Esophagus (tissue), 2 donors: ENCODE measurements around the gene CATSPERE. TPM values are rescaled to one million over a fixed set of nuclear protein-coding genes. Genes with fewer than 3 reads are reported as not detected.
"Not testable (repeated sequence)": the region's sequence is repeated elsewhere in the genome, so short reads cannot be mapped to it uniquely, and the experiment has no call there.

Source experiments
- H3K27ac ChIP-seq, 2 donors: one replicate each; pipeline ENCODE4 v1.5.1; 2013; ENCODE audit warnings: low read depth in 2 of 2, mild to moderate bottlenecking in 2 of 2, inconsistent platforms in 1 of 2, low read length in 1 of 2, moderate library complexity in 1 of 2
- H3K27me3 ChIP-seq, 2 donors: one replicate each; pipeline ENCODE4 v1.6.1; 2013; ENCODE audit warnings: low read length in 2 of 2, control low read depth in 1 of 2, mild to moderate bottlenecking in 1 of 2; ENCODE audit not compliant: insufficient read depth in 2 of 2, control insufficient read depth in 1 of 2
- H3K36me3 ChIP-seq, 2 donors: one replicate each; pipeline ENCODE4 v1.6.1; 2013; ENCODE audit warnings: low read length in 1 of 2; ENCODE audit not compliant: control insufficient read depth in 2 of 2, insufficient read depth in 2 of 2
- H3K4me1 ChIP-seq, 2 donors: one replicate each; pipeline ENCODE4 v1.6.1; 2013; ENCODE audit warnings: low read length in 1 of 2; ENCODE audit not compliant: control insufficient read depth in 2 of 2, insufficient read depth in 2 of 2
- H3K4me3 ChIP-seq, 2 donors: one replicate each; pipeline ENCODE4 v1.5.1; 2013; ENCODE audit warnings: low read length in 2 of 2, mild to moderate bottlenecking in 2 of 2, low read depth in 1 of 2, moderate library complexity in 1 of 2
- H3K9me3 ChIP-seq, 2 donors: one replicate each; pipeline ENCODE4 v1.6.1; 2013; ENCODE audit warnings: mild to moderate bottlenecking in 2 of 2, low read depth in 1 of 2, low read length in 1 of 2, moderate library complexity in 1 of 2; ENCODE audit not compliant: control insufficient read depth in 2 of 2, insufficient read depth in 1 of 2
- WGBS, 2 donors: extraction: QIAGEN DNeasy Blood & Tissue Kit; methylation state at CpG; one replicate each; pipeline ENCODE4 v1.1.7; 2013; 5-methylcytosine and 5-hydroxymethylcytosine counted together
- polyA plus RNA-seq, 2 donors: library from polyadenylated mRNA; stranded (reverse); fragments of 200-250 nt; gene quantifications; one replicate each; pipeline ENCODE4 v1.2.3, GENCODE V29; 2013
- donor health status: healthy with polysubstance abuse.
- donor health status: Bipolar disorder and iron deficiency.

Gene CATSPERE
- polyA plus RNA-seq, 2 donors = 0.14 to 0.39 TPM

GRCh38 chr1:244573768-244574167 lies 112.7 kb downstream of the CATSPERE start:
- Histone ChIP-seq H3K36me3 (no peaks in the 10 kb centered on the region), H3K27ac (no peak overlapping the region), H3K9me3 (peaks cover 16 to 17% of the 10 kb centered on the region in 2 donors), H3K4me1 (no peaks in the 10 kb centered on the region), H3K27me3 (no peaks in the 10 kb centered on the region), H3K4me3 (no peak overlapping the region)
- WGBS, 2 donors = 91 to 92% methylated on average over 2 of the region's 2 CpGs

GRCh38 chr1:244576259-244576892 lies 115.3 kb downstream of the CATSPERE start:
- Histone ChIP-seq H3K36me3 (no peaks in the 10 kb centered on the region), H3K4me3 (no peak overlapping the region), H3K4me1 (no peaks in the 10 kb centered on the region), H3K27ac (no peak overlapping the region), H3K9me3 (peaks cover 16 to 17% of the 10 kb centered on the region in 2 donors), H3K27me3 (no peaks in the 10 kb centered on the region)
- 95 to 100% methylated on average over 3 of the region's 3 CpGs for WGBS, 2 donors

- not testable (repeated sequence) for H3K36me3 ChIP-seq, H3K27me3 ChIP-seq, H3K27ac ChIP-seq, H3K4me1 ChIP-seq, H3K4me3 ChIP-seq
- H3K9me3 ChIP-seq = peaks cover 16 to 17% of the 10 kb centered on the region in 2 donors
- 65 to 76% methylated on average over 7 of the region's 7 CpGs for WGBS, 2 donors
Observed at GRCh38 chr1:244578205-244578604, 117.1 kb downstream of the CATSPERE start.

DNA sequence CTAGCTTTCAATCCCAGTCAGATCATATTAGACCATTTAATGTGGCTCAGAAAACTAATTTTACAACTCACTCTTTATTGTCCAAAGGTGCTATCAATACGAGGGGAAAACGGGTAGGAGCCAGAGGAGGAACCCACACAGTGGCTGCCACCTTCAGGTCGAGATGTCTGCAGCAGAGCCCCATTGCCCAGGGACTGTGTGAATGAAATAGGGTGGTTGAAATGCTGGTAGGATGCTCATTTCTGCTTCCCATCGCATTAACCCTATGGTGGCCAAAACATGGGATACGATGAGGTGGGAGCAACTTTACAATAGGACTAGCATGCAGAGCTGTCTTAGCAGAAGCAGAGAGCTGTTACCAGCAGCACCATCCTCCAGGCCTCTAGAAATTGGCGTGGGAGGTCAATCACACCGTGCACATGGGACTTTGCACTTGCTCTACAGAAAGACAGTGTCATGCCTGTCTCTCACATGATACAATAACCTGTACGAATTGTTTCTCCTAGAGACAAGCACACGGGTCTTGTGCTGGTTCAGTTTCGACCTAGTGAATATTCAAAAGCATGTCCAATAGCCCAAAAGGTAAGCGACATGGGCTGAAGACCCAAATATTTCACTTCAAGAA lies 122.4 kb downstream of the CATSPERE start:
- 81 to 85% methylated on average over 11 of the region's 11 CpGs for WGBS, 2 donors

GRCh38 chr1:244585867-244586266 lies 124.8 kb downstream of the CATSPERE start:
- Histone ChIP-seq H3K36me3 (no peaks in the 10 kb centered on the region), H3K9me3 (no peaks in the 10 kb centered on the region), H3K4me3 (no peak overlapping the region), H3K27me3 (no peaks in the 10 kb centered on the region), H3K27ac (no peak overlapping the region), H3K4me1 (no peaks in the 10 kb centered on the region)
- 92 to 93% methylated on average over 4 of the region's 4 CpGs for WGBS, 2 donors

More for the DNA sequence above, 122.4 kb downstream of the CATSPERE start:
- Histone ChIP-seq H3K4me1 (no peaks in the 10 kb centered on the region), H3K36me3 (no peaks in the 10 kb centered on the region), H3K27me3 (no peaks in the 10 kb centered on the region), H3K9me3 (no peaks in the 10 kb centered on the region), H3K4me3 (no peak overlapping the region), H3K27ac (no peak overlapping the region)

GRCh38 chr1:244590670-244591069 lies 129.6 kb downstream of the CATSPERE start:
- no peak overlapping the region for H3K4me3 ChIP-seq
- H3K27ac ChIP-seq = no peak overlapping the region
- no peaks in the 10 kb centered on the region for H3K36me3 ChIP-seq
- H3K9me3 ChIP-seq = no peaks in the 10 kb centered on the region
- 90 to 97% methylated on average over 2 of the region's 2 CpGs for WGBS, 2 donors
- no peaks in the 10 kb centered on the region for H3K4me1 ChIP-seq
- no peaks in the 10 kb centered on the region for H3K27me3 ChIP-seq

DNA sequence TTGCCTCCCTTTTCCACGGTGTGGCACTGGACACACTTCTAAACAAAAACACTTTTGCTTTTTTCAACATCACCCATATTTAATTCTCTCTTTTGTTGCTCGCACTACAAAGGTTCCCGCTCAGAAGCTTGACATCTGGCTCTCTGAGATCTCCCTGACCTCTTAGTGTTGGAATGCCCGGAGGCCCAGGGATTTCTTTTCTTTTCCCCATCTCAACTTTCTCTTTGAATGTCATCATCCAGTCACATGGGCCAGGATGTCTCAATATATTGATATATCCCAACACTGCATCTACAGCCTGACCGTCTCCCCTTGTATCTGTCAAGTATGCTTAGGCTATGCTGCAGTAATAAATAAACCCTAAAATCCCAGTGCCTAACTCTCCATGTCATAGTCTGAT lies 137.5 kb downstream of the CATSPERE start:
- no peak overlapping the region for H3K27ac ChIP-seq
- no peak overlapping the region for H3K4me3 ChIP-seq
- no peaks in the 10 kb centered on the region for H3K4me1 ChIP-seq
- WGBS, 2 donors = 87 to 92% methylated on average over 5 of the region's 5 CpGs
- H3K36me3 ChIP-seq = no peaks in the 10 kb centered on the region
- no peaks in the 10 kb centered on the region for H3K27me3 ChIP-seq
- H3K9me3 ChIP-seq = no peaks in the 10 kb centered on the region

DNA sequence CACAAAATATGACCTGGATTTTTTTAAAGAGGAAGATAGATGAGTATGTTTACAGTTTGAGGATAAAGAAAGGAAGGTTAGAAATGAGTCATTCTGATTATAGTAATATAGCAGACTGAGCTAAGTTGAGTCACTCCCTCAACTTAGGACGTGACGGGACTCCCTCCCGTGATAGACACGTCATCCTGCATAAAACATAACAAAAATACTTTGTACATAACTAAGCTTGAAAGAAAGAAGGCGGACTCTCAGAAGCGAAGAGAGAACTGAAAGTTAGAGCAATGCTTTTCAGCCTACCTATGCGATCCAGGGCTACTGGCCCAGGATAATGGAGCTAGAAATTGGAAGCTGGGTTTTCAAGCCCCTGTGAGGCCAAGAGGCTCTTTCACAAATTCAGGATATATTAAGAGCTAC lies 138.9 kb downstream of the CATSPERE start:
- no peaks in the 10 kb centered on the region for H3K36me3 ChIP-seq
- peak overlapping the region; percentile 12 to 72 for H3K27ac ChIP-seq

DNA sequence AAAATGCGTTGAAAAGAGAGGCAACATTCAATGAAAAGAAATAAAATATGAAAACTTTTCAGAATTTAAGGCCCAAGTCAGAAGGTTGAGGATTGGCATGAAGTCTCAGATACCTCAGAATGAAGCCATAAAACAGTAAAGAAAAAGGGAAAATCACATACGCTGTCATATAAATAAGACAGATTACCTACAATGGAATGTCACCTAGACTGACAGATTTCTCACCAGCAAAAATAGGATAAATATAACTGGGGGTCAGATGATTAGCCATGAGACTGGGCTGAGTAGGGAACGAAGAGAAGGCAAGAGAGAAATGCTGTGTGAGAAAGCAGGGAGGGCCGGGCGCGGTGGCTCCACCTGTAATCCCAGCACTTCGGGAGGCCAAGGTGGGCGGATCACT lies 140.3 kb downstream of the CATSPERE start:
- WGBS, 2 donors = 84 to 85% methylated on average over 8 of the region's 8 CpGs
- no peaks in the 10 kb centered on the region for H3K36me3 ChIP-seq
- H3K27me3 ChIP-seq = no peaks in the 10 kb centered on the region
- no peaks in the 10 kb centered on the region for H3K9me3 ChIP-seq
- H3K4me3 ChIP-seq = no peak overlapping the region
- H3K27ac ChIP-seq = no peak overlapping the region
- no peaks in the 10 kb centered on the region for H3K4me1 ChIP-seq

More for the DNA sequence above, 138.9 kb downstream of the CATSPERE start:
- no peaks in the 10 kb centered on the region for H3K27me3 ChIP-seq
- H3K9me3 ChIP-seq = no peaks in the 10 kb centered on the region
- H3K4me1 ChIP-seq = no peaks in the 10 kb centered on the region
- WGBS, 2 donors = 20 to 42% methylated on average over 7 of the region's 7 CpGs
- peak overlapping the region in 1 of 2 donors; percentile 31 for H3K4me3 ChIP-seq

- Histone ChIP-seq H3K36me3 (no peaks in the 10 kb centered on the region), H3K4me3 (no peak overlapping the region), H3K4me1 (no peaks in the 10 kb centered on the region), H3K27me3 (no peaks in the 10 kb centered on the region), H3K9me3 (no peaks in the 10 kb centered on the region), H3K27ac (no peak overlapping the region)
Observed at GRCh38 chr1:244603498-244603897, 142.4 kb downstream of the CATSPERE start.
